Mucosa of descending colon (tissue), 3 donors: ENCODE measurements around the gene CPT1B. TPM values are rescaled to one million over a fixed set of nuclear protein-coding genes. Genes with fewer than 3 reads are reported as not detected.

Experiments
- ATAC-seq: fragments of 200-7000 bp; cut with Tn5 transposase; one replicate; pipeline ENCODE4 v1.9.1; 2020; ENCODE audit warnings: mild to moderate bottlenecking, moderate library complexity
- DNase-seq, 3 donors: peaks; one replicate each; pipeline ENCODE4 v3.0.0-alpha.2; 2020
- H3K36me3 ChIP-seq: fragments of 200-600 bp; one replicate; pipeline ENCODE4 v1.8.0; 2021; ENCODE audit warnings: low read depth, mild to moderate bottlenecking
- H3K4me1 ChIP-seq: fragments of 200-600 bp; one replicate; pipeline ENCODE4 v1.8.0; 2021; ENCODE audit warnings: low read depth, mild to moderate bottlenecking
- H3K4me3 ChIP-seq: fragments of 200-600 bp; one replicate; pipeline ENCODE4 v1.8.0; 2021; ENCODE audit warnings: mild to moderate bottlenecking
- H3K9me3 ChIP-seq: fragments of 200-600 bp; one replicate; pipeline ENCODE4 v1.8.0; 2021; ENCODE audit warnings: mild to moderate bottlenecking
- CTCF ChIP-seq: fragments of 200-600 bp; IDR thresholded peaks from one replicate; pipeline ENCODE4 v1.8.0; 2022; ENCODE audit warnings: antibody characterized with exemption, mild to moderate bottlenecking
- intact Hi-C, 2 donors: fragments of 100-400 bp; cut with DNase I in 1 of 2; cut with micrococcal nuclease in 1 of 2; formaldehyde crosslinking; loops; one replicate each; pipeline versions ENCODE4 v1.11.0 to v1.11.1; 2022; cut with DNase I, micrococcal nuclease
- total RNA-seq, 3 donors: library from RNA; stranded (reverse); fragmentation: NEBNext Ultra II Directional in 2 of 3; extraction: Animal tissue kit (Norgen Biotek cat#: 25700) in 2 of 3; gene quantifications; one replicate each; pipeline versions ENCODE4 v1.2.1 to v1.2.4, GENCODE V29; 2021 to 2023
- donor health status: DM: no; HTN: no; CAD: no; lungs with moderate emphysema.
- donor health status: DM: no; HTN: no; CAD: no.
- donor health status: DM: no; HTN: yes; CAD: no.

CPT1B gene
- total RNA-seq, 3 donors from 2014 or later, result 24.5 to 51.6 (median 29.9) TPM

GRCh38 chr22:50624347-50625130 lies 46.3 kb upstream of the CPT1B start:
- Histone ChIP-seq H3K9me3 (no peaks in the 10 kb centered on the region), H3K36me3 (no peaks in the 10 kb centered on the region), H3K4me1 (peaks cover 26% of the 10 kb centered on the region), H3K4me3 (no peak overlapping the region)
- TF ChIP-seq CTCF, result no peak
- ATAC-seq (no peak), DNase-seq (no peak)
- intact Hi-C loops, result loop anchor here in 1 of 2 donors (5.0 kb wide), 1 partner anchor 97 kb away; the partner anchor contains the start of gene SCO2

GRCh38 chr22:50622723-50623327 lies 44.6 kb upstream of the CPT1B start:
- H3K4me1 ChIP-seq, result peaks cover 26% of the 10 kb centered on the region

GRCh38 chr22:50621948-50622722 lies 43.9 kb upstream of the CPT1B start:
- H3K4me1 ChIP-seq, result peaks cover 22% of the 10 kb centered on the region
- TF ChIP-seq CTCF, result no peak
- H3K9me3 ChIP-seq, result no peaks in the 10 kb centered on the region
- H3K36me3 ChIP-seq, result no peaks in the 10 kb centered on the region
- H3K4me3 ChIP-seq, result no peak overlapping the region
- ATAC-seq (peak; percentile 30), DNase-seq (peak; percentile 71 to 75 (median 75))
- intact Hi-C loops, result loop anchor here in 1 of 2 donors (5.0 kb wide), 1 partner anchor 95 kb away; the partner anchor contains the start of gene SCO2

More at GRCh38 chr22:50622723-50623327, 44.6 kb upstream of the CPT1B start:
- no peak overlapping the region for H3K4me3 ChIP-seq
- peak; percentile 83 for ATAC-seq
- intact Hi-C loops, result loop anchor here in 1 of 2 donors (5.0 kb wide), 1 partner anchor 96 kb away; the partner anchor contains the start of gene SCO2
- DNase-seq, result peak; percentile 92 to 94 (median 93)
- TF ChIP-seq CTCF, result no peak
- H3K9me3 ChIP-seq, result no peaks in the 10 kb centered on the region
- H3K36me3 ChIP-seq, result no peaks in the 10 kb centered on the region

- no peaks in the 10 kb centered on the region for H3K9me3 ChIP-seq
- TF ChIP-seq CTCF, result no peak
- DNase-seq (peak in 2 of 3 donors; percentile 47 to 53), ATAC-seq (peak; percentile 20)
- no peak overlapping the region for H3K4me3 ChIP-seq
- intact Hi-C loops, result loop anchor here in 1 of 2 donors (5.0 kb wide), 1 partner anchor 94 kb away; the partner anchor contains the start of gene SCO2
- peaks cover 18% of the 10 kb centered on the region for H3K4me1 ChIP-seq
- no peaks in the 10 kb centered on the region for H3K36me3 ChIP-seq
These were observed 43.2 kb upstream of the CPT1B start for GRCh38 chr22:50621356-50621880.
